Stimulated activated CD4-positive, alpha-beta T cell treated with anti-CD3 and anti-CD28 coated beads, Interleukin-4, amount 100 ng/mL, for 1 hour (primary cell): Measurements from ENCODE around the gene RNF180.
"Not testable (repeated sequence)": the region's sequence is repeated elsewhere in the genome, so short reads cannot be mapped to it uniquely, and the experiment has no call there.

Experiments
- DNase-seq: peaks from one replicate; pipeline ENCODE4 v3.0.0-alpha.2; 2020

RNF180 gene

GRCh38 chr5:64181440-64181839 lies 15.8 kb downstream of the RNF180 start:
- DNase-seq: no peak

DNA sequence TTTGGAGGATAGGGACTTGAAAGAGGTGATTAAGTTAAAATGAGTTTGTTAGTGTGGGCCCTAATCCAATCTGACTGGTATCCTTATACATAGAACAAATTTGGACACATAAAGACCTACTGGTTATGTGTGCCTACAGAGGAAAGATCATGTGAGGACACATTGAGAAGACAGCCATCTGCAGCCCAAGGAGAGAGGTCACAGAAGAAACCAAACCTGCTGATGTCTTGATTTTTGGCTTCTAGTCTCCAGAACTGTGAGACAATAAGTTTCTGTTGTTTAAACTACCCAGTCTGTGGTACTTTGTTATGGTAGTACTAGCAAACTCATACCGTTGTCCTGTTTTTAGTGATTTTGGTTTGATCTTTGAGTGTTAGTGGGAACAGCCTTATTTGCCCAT lies 18.3 kb downstream of the RNF180 start:
- DNase-seq: no peak

DNA sequence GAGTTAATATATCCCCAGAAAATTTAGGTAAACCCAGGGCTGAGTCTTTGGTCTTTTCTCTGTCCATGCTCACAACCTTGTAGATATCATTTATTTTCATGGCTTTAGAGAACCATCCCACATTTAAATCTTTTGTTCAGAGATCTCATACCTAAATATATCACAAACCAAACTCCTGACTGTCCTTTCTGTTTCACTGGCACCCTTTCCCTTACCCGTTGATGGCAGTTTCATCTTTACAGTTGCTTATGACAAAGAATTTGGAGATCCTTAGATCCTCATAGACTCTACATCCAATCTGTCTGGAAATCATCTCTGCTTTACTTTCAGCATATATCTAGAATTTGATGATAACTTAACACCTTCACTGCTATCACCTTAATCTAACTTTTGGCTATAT lies 19.2 kb downstream of the RNF180 start:
- DNase-seq: no peak

GRCh38 chr5:64188776-64189175 lies 23.1 kb downstream of the RNF180 start:
- DNase-seq: no peak

- no peak for DNase-seq
Measured at GRCh38 chr5:64190562-64191306, 25.1 kb downstream of the RNF180 start.

GRCh38 chr5:64195981-64196380 lies 30.3 kb downstream of the RNF180 start:
- no peak for DNase-seq

DNA sequence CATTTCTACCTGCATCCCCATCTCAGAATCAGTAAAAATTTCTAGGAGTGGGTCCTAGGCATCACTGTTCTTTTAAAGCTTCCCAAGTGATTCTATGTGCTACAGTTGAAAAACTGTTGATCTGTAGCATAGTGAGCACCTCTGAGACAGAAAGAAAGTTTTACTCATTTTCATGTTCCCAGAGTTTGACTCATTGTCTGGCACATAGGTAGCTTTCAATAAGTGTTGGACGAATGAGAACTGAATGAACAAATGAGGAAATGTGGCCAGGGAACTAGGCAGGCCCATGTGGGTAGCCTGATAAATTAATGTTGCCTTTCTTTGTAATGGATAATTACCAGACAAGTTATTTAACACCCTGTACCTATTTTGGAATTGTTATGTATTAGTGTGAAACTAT lies 33.8 kb downstream of the RNF180 start:
- DNase-seq: no peak

DNA sequence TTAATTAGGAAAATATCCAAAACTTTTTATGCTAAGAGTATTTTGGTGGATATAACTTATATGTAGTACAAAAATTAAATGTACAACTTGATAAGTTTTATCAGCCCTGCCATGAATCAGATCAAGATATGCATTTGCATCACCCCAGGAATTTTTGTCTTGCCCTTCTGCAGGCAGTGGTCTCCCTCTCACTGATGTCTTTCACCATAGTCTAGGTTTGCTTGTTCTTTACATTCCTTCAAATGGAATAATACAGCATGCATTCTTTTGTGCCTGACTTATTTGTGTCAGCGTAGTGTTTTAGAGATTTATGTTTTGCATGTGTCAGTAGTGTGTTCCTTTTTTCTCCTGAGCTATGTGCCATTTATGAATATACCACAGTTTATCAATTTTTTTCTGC lies 36.4 kb downstream of the RNF180 start:
- DNase-seq: no peak

DNA sequence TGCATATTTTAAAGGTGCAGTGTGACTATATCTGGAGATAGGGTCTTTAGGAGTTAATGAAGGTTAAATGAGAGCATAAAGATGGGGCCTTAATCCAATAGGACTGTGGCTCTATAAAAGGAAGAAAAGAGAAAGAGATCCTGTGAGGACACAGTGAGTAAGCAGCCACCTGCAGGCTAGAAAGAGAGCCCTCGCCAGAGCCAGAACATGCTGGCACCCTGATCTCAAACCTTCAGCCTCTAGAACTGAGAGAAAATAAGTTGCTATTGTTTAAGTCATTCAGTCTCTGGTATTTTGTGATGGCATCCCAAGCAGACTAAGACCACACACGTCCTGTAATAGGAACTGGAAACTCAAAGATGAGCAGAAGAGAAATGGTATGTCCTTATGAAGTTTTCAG lies 41.0 kb downstream of the RNF180 start:
- DNase-seq: no peak

GRCh38 chr5:64207978-64208377 lies 42.3 kb downstream of the RNF180 start:
- DNase-seq: no peak

DNA sequence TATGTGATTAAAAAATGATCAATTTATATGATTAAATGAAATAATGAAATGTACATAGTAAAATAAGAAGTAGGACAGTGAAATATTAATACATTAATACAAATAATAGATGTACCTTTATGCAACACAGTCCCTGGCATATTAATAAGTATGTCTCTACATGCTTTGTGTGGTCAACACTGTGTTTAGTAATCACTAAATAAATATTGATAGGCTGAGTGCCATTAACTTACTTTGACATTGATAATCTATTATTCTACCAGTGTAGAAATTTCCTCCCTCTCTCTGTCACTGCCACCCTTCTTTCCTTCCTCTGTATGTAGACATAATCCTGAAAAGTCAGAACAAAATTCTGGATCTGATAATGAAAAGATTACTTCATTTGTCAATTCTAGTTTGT lies 43.7 kb downstream of the RNF180 start:
- no peak for DNase-seq

GRCh38 chr5:64210866-64211265 lies 45.2 kb downstream of the RNF180 start:
- DNase-seq: no peak

DNA sequence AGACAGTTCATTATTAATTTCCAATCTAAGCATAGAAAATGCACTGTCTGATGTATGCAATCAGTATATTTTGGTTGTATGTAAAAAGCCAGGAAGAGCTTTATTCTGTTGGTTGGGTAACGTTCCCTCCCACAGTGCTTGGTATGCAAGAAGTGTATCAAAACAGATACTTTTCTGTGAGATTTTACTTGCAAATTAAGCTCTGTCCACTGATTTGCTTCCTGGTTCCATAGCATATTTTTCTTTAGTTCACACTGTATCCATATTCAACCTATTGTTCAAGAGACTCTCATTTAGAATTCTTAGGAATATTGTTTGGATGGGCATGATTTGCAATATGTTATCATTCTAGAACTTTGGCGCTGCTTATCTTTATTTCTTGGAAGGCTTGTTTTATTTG lies 47.4 kb downstream of the RNF180 start:
- DNase-seq: no peak

- no peak for DNase-seq
Measured at GRCh38 chr5:64213531-64213930, 47.9 kb downstream of the RNF180 start.

DNA sequence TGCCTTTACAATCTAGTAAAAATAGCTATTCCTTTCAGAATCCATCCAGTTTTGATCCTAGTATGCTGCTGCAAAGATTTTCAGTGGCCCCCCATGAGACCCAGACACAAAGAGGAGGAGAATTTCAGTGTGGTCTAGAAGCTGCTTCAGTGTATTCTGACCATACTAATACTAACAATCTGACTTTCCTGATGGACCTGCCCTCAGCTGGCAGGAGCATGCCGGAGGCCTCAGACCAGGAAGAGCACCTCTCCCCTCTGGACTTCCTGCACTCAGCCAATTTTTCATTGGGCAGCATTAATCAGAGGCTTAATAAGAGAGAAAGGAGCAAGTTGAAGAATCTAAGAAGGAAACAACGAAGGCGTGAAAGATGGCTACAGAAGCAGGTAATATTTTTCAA lies 48.5 kb downstream of the RNF180 start:
- DNase-seq: no peak

GRCh38 chr5:64221911-64222310 lies 56.3 kb downstream of the RNF180 start:
- DNase-seq: no peak

- DNase-seq: not testable (repeated sequence)
Measured at GRCh38 chr5:64225286-64225981, 59.8 kb downstream of the RNF180 start.

DNA sequence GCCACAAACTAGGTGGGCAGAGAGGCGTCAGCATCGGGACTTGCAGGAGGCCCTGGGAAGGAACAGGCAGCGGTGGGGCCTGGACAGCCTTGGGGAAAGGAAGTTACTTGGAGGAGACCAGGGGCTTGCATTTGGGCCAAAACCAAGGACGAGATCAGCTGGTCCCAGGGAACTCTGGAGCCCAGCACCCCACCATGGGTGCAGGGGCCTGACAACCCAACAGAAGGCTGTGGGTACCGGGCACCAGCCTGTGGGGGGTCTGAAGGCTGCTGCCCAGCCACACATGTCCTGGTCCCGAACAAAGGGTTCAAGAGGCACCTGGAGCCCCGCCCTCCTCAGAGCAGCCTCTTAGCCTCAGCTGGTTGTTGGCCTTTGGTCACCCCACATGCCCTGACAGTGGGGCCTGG lies 61.5 kb downstream of the RNF180 start:
- not testable (repeated sequence) for DNase-seq

DNA sequence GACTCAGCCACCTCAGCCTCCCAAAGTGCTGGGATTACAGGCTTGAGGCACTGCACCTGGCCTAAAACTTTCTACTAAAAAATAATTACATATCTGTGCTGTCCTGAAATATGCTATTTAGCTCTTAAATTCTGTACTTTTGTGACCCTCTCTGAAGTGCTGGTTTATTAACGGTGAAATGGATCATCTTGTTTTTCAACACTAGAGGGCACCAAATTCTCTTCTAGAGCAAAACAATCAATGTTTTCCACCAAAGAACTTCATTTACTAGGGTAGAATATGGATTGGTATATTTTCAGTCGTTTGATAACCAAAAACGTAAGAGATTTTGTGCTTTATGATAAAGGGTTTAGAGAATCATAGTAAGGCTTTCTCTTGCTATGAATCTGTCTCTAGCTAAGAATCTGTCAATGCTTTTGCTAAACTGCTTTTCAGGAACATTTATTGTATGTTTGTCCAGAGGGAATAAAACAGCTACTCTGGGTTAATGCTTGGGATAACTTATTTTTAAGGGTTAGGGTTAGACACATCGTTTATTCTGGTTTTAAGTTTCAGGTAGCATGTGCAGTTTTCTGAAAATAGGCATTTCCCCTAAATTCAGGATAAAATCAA lies 63.6 kb downstream of the RNF180 start:
- DNase-seq: no peak

- DNase-seq: no peak
Measured at GRCh38 chr5:64260756-64261155, 95.1 kb downstream of the RNF180 start.

DNA sequence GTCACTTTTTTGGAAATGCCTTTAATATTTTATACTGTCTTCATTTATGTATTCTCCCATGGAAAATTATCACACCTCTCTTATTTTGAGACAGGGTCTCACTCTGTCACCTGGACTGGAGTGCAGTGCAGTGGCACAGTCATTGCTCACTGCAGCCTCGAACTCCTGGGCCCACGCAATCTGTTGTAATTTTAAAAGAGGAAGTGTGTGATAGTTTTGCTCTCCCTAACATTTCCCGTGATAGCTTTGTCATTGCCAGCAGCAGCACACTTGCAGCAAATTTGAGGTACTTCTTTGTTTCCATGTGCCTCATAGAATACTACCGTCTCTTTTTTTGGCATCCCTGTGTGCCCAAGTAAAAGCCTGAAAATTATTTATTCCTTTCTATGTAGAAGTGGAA lies 103.5 kb downstream of the RNF180 start:
- DNase-seq: no peak

DNA sequence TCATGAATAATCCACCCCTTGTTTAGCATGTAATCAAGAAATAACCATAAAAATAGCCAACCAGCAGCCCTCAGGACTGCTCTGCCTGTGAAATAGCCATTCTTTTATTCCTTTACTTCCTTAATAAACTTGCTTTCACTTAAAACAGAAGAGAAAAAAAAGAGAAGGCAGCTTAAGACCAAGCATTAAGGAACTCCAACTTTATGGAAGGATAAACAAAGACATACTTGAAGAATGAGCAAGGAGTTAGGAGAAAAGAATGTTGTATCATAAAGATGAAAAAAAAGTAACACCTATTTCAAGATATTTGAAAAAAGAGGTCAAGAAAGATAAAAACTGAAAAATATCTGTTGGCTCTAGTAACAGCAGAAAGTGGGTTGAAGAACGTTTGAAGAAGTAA lies 107.6 kb downstream of the RNF180 start:
- DNase-seq: no peak

DNA sequence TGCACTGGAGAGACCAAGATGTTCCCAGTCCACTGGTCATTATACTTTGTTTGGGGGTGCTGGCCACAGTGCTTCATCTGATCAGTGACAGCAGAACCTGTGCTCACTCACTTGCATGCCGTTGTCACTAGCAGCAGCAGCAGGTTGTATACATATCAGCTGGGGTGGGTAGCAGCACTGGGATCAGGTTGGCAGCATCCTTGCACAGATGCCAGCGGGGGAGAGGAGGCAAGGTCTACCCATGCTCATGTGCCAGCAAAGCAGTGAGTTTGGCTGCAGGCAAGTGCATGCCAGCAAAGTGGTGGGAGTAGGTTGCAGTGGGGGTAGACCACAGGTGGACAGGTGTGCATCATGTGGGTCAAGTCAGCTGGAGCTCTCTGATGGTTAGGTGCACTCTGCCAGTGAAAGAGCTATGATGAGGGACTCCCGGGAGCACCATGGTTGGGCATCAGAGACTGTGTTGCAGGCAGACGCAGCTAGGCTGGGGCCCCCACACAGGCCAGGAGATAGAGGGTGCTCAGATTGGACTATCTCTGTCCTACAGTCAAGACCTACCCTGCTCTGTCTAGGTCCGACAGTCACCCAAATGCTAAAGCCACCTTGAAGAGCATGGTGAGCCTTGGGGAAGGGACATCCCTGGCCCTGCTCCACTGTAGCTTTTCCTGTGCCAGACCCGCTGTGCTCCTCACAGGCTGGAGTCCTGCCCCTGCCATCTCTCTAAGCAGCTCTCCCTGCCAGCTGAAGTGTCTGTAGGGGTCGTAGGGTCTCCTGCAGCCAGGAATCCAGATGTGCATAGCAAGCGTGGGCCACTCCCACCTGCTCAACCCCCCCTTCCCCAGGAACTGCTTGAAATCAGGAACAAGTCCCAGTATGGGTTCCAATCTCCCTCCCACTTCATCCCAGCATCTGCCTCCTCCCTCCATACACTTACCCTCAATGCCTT lies 119.8 kb downstream of the RNF180 start:
- no peak for DNase-seq
